D341Med (cell line): Measurements from ENCODE around the gene MYBPC1.
"Not testable (repeated sequence)": the region's sequence is repeated elsewhere in the genome, so short reads cannot be mapped to it uniquely, and the experiment has no call there.

Experiments used
- DNase-seq: peaks from one replicate; pipeline ENCODE4 v3.0.0; 2012; ENCODE audit warnings: low spot score

The MYBPC1 gene

GRCh38 chr12:101594700-101595099, at the start of gene MYBPC1:
MYBPC1 (plus strand) TSS chr12:101594971; CDS start chr12:101595071, 100 bp downstream.
- no peak for DNase-seq

- DNase-seq = no peak
These were observed 43.2 kb upstream of the MYBPC1 start for GRCh38 chr12:101551362-101552114.

- no peak for DNase-seq
These were observed 42.5 kb upstream of the MYBPC1 start for GRCh38 chr12:101552277-101552676.

GRCh38 chr12:101557094-101557493, 37.7 kb upstream of the MYBPC1 start:
- no peak for DNase-seq

- DNase-seq = not testable (repeated sequence)
These were observed 36.0 kb upstream of the MYBPC1 start for GRCh38 chr12:101558726-101559125.

GRCh38 chr12:101563212-101563611, 31.6 kb upstream of the MYBPC1 start:
- DNase-seq = no peak

- DNase-seq = no peak
These were observed 29.9 kb upstream of the MYBPC1 start for GRCh38 chr12:101564912-101565311.

GRCh38 chr12:101566318-101566717, 28.5 kb upstream of the MYBPC1 start:
- no peak for DNase-seq

- DNase-seq = no peak
These were observed 26.9 kb upstream of the MYBPC1 start for GRCh38 chr12:101567918-101568317.

GRCh38 chr12:101570047-101570446, 24.7 kb upstream of the MYBPC1 start:
- peak; percentile 41 for DNase-seq

GRCh38 chr12:101571105-101571504, 23.7 kb upstream of the MYBPC1 start:
- DNase-seq = no peak

GRCh38 chr12:101573743-101574142, 21.0 kb upstream of the MYBPC1 start:
- no peak for DNase-seq

- no peak for DNase-seq
These were observed 16.4 kb upstream of the MYBPC1 start for GRCh38 chr12:101578417-101578816.

- DNase-seq = no peak
These were observed 13.6 kb upstream of the MYBPC1 start for GRCh38 chr12:101581190-101581589.

GRCh38 chr12:101582937-101583336, 11.8 kb upstream of the MYBPC1 start:
- peak; percentile 67 for DNase-seq

GRCh38 chr12:101590383-101590782, 4.4 kb upstream of the MYBPC1 start:
- DNase-seq = no peak

- no peak for DNase-seq
These were observed 3.0 kb upstream of the MYBPC1 start for GRCh38 chr12:101591781-101592180.

GRCh38 chr12:101592448-101592847, 2.3 kb upstream of the MYBPC1 start:
- DNase-seq = no peak

- DNase-seq = no peak
These were observed 1.9 kb upstream of the MYBPC1 start for GRCh38 chr12:101592921-101593320.

- DNase-seq = no peak
These were observed 1.4 kb downstream of the MYBPC1 start for GRCh38 chr12:101596172-101596571.

- DNase-seq = no peak
These were observed 2.4 kb downstream of the MYBPC1 start for GRCh38 chr12:101597164-101597563.

- DNase-seq = no peak
These were observed 3.7 kb downstream of the MYBPC1 start for GRCh38 chr12:101598483-101598882.

GRCh38 chr12:101599311-101599710, 4.5 kb downstream of the MYBPC1 start:
- no peak for DNase-seq
